LNCAP (cell line): Measurements from ENCODE around the gene RRM1.
A peak's percentile ranks its signal among the peaks of the same experiment; 100 is the strongest.

Experiments
- TF ChIP-seq, protein P1 (sequence below): fragments of 450-650 bp; IDR thresholded peaks from 2 replicates; pipeline ENCODE4 v1.5.1; 2017; ENCODE audit warnings: mild to moderate bottlenecking

RRM1 gene

DNA sequence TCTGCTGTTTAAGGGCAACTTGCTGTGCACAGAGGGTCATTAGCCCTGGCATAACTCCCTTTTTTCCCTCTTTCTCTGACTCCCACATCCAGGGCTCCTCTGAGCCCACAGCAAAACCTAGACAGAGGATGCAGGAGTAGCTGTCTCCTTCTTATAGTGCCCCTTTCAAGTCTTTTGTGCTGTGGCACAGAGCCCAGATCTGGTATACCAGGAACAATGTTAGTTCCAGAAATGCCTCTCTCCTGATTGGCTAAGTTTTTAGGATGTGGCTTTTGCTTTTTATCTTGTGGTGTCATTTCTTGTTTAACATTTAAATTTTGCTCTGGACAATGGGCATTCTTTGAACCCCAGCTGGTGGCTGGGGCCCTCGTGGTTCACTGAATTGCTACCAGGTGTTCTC lies 25.6 kb upstream of the RRM1 start:
- TF ChIP-seq, protein P1, sequence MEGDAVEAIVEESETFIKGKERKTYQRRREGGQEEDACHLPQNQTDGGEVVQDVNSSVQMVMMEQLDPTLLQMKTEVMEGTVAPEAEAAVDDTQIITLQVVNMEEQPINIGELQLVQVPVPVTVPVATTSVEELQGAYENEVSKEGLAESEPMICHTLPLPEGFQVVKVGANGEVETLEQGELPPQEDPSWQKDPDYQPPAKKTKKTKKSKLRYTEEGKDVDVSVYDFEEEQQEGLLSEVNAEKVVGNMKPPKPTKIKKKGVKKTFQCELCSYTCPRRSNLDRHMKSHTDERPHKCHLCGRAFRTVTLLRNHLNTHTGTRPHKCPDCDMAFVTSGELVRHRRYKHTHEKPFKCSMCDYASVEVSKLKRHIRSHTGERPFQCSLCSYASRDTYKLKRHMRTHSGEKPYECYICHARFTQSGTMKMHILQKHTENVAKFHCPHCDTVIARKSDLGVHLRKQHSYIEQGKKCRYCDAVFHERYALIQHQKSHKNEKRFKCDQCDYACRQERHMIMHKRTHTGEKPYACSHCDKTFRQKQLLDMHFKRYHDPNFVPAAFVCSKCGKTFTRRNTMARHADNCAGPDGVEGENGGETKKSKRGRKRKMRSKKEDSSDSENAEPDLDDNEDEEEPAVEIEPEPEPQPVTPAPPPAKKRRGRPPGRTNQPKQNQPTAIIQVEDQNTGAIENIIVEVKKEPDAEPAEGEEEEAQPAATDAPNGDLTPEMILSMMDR = no peak

DNA sequence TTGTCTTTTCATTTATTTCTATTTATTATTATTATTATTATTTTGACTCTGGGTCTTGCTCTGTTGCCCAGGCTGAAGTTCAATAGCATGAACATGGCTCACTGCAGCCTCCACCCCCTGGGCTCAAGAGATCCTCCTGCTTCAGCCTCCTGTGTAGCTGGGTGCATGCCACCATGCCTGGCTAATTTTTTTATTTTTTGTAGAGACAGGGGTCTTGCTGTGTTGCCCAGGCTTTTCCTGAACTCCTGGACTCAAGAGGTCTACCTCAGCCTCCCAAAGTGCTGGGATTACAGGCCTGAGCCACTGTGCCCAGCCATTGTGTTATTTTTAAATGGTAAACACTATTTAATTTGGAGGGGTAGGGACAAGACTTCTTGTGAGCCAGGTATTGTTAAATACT lies 23.3 kb upstream of the RRM1 start:
- TF ChIP-seq, protein P1 = no peak

DNA sequence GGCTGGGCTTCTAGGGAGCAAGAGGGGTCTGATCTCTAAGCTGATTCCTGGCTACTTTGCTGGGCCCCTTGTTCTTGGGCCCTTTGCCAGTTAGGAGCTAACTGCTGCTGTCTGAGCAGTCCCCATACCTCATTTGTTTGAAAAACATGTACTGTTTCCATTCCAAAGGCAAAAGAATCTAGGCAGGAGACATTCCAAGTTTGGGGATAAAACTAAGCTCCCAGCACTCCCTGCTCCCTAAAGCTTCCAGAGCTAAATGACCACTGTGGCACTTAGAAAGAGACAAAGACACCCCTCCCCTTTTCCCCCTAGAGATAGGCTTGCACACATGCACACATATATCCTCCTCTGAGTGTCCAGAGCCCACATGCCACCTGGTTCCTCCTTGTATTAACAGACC lies 22.7 kb upstream of the RRM1 start:
- TF ChIP-seq, protein P1 = no peak

DNA sequence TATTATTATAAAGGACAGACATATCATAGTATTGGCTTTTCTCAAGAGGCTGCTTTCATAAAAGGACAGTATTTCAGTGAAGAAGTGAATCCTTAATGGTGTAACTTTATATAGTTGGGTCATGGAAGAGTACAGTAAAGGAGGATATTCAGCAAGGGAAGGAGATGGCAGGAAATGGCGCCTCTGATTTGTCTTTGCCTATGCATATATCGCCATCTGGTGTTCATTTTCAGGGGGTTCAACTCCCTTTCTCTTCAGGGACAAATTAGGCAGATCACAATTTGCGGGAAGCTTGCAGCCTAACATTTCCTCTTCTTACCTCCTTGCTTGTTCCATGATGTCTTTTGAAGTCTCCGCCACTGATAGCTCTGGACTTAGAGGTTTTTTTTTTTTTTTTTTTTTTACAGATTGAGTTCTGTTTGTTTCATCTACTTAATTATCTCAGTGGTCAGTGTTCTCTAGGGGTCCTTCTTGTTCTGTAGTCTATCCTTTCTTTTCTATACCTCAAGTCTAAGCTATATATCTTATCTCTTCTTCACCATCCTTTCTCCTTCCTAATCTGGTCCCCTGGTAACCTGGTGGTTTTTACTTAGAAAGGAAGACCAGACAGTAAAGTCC lies 21.8 kb upstream of the RRM1 start:
- TF ChIP-seq, protein P1 = peak; percentile 72

DNA sequence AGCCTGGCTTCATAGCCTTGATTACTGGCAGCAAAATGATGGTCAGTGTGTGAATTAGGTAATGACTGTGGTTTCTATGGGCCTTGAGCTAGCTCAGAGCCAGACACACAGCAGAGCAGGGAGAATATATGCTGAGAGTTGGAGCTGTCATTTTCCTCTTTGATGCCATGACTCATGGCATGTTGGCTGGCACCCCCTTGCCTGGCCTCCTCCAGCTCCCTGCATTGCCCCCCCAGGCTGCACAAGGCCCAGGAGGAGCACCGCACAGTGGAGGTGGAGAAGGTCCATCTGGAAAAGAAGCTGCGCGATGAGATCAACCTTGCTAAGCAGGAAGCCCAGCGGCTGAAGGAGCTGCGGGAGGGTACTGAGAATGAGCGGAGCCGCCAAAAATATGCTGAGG lies 20.3 kb upstream of the RRM1 start:
- TF ChIP-seq, protein P1 = no peak

DNA sequence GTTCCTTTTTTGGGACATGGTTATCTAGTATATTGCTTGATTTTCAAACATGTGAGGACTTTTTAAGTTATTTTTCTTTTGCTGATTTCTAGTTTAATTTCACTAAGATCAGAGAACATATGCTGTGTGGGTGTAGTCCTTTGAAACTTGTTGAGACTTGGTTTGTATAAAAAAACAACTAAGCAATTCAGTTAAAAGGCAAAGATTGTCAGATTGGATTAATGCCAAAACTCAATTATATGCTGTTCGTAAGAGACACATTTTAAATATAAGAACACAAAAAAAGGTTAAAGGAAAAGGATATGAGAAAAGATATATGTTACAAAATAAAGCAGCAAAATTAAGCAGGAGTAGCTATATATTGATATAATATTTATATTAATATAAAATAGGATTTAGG lies 17.8 kb upstream of the RRM1 start:
- TF ChIP-seq, protein P1 = no peak

DNA sequence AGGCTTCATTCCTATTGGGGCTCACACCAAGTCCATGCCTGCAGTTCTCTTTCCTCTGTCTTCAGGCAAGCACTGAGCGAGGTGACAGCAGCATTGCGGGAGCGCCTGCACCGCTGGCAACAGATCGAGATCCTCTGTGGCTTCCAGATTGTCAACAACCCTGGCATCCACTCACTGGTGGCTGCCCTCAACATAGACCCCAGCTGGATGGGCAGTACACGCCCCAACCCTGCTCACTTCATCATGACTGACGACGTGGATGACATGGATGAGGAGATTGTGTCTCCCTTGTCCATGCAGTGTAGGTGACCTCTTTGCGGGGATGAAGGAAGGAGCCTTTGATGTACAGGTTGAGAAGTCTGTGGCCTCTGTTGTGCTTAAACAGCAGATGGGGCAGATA lies 11.4 kb upstream of the RRM1 start:
- TF ChIP-seq, protein P1 = no peak
